ENCODE data around the gene CYP39A1. TPM values are rescaled to one million over a fixed set of nuclear protein-coding genes. Genes with fewer than 3 reads are reported as not detected.

Gene CYP39A1
- total RNA-seq, 6 donors from 2014 or later = 2.6 to 10.3 (median 5.0) TPM

DNA sequence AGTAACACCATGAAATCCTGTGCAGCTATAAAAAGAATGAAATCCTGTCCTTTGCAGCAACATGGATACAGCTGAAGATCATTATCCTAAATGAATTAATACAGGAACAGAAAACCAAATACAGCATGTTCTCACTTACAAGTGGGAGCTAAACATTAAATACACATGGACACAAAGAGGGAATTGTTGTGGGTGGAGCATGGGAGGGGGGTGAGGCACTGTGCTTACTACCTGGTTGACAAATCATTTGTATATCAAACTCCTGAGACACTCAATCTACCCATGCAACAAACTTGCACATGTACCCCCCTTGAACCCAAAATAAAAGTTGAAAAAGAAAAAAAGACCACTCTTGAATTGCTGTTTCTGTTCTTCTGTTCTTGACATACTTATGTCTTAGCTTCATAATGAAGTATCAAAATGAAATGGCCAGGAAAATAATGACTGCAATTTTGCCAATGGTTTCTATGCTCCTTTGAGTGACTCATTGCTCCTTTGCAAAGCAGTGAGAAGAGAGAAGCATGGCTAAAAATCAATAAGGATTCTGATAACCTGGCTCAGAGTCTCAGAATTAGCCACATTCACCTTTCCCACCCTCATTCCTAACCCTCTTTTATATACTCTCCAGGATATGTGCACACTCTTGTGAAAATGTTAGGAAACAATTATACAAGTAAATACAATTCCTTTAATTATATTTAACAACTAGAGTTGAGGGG, 71.0 kb downstream of the CYP39A1 start:
- H3K4me1 ChIP-seq = no peaks in the 10 kb centered on the region
- H3K27ac ChIP-seq = no peak overlapping the region
- DNase-seq (no peak), ATAC-seq (ENCODE audit: low FRiP score in 2 of 2) (no peak)
- no peak overlapping the region for H3K4me3 ChIP-seq
- H3K9me3 ChIP-seq = no peaks in the 10 kb centered on the region
- no peak for TF ChIP-seq POLR2A (IDR thresholded peaks at IDR 0.05)
- TF ChIP-seq, protein P1, sequence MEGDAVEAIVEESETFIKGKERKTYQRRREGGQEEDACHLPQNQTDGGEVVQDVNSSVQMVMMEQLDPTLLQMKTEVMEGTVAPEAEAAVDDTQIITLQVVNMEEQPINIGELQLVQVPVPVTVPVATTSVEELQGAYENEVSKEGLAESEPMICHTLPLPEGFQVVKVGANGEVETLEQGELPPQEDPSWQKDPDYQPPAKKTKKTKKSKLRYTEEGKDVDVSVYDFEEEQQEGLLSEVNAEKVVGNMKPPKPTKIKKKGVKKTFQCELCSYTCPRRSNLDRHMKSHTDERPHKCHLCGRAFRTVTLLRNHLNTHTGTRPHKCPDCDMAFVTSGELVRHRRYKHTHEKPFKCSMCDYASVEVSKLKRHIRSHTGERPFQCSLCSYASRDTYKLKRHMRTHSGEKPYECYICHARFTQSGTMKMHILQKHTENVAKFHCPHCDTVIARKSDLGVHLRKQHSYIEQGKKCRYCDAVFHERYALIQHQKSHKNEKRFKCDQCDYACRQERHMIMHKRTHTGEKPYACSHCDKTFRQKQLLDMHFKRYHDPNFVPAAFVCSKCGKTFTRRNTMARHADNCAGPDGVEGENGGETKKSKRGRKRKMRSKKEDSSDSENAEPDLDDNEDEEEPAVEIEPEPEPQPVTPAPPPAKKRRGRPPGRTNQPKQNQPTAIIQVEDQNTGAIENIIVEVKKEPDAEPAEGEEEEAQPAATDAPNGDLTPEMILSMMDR (IDR thresholded peaks at IDR 0.05) = no peak
- no peaks in the 10 kb centered on the region for H3K36me3 ChIP-seq
- no peaks in the 10 kb centered on the region for H3K27me3 ChIP-seq

DNA sequence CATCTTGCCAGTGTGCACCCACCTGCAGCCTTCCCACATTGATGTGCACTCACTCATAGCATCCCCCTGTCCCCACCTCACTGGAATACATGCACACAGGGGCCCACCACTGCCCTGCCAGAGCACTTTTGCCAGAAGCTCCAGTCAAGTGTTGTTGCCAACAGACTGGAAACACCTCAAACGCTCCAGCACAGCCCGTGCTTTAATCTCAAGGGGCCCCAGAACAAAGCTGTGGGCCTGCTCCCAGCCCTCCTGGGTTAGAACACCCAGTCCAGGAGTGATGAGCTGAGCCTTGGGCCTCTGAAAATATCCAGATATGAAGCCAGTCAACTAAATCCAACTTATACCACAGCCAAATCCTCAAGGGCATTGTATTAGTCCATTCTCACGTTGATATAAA, 77.1 kb downstream of the CYP39A1 start:
- no peaks in the 10 kb centered on the region for H3K27me3 ChIP-seq
- no peak overlapping the region for H3K4me3 ChIP-seq
- TF ChIP-seq, protein P1 (IDR thresholded peaks at IDR 0.05) = no peak
- TF ChIP-seq POLR2A (IDR thresholded peaks at IDR 0.05) (no peak), EP300 (IDR thresholded peaks at IDR 0.05) (no peak), POLR2AphosphoS5 (IDR thresholded peaks at IDR 0.05) (no peak)
- no peaks in the 10 kb centered on the region for H3K36me3 ChIP-seq
- DNase-seq = no peak
- H3K9me3 ChIP-seq = no peaks in the 10 kb centered on the region
- H3K27ac ChIP-seq = no peak overlapping the region
- ATAC-seq (ENCODE audit: low FRiP score in 2 of 2) = no peak
- H3K4me1 ChIP-seq = no peaks in the 10 kb centered on the region
- 75 to 87% methylated on average over 3 of the region's 3 CpGs for WGBS, 2 donors

DNA sequence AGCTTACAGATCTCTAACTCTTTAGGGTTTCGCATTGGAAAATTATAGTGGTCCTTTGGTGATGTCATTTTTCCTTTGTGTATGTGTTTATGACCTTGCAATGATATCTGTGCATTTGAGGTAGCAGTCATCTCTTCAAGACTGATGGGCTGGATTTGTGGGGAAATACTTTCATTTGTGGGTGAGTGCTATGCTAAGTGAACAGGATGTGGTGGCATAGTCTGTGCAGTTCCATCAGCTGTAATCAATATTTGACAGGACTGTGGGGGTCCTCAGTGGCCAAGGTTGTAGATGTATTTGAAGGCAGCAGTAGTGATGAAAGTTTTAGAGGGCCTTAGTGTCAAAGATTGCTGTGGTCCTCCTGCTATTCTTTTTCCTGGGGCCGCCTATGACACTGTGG, 79.5 kb downstream of the CYP39A1 start:
- no peak for DNase-seq
- 45 to 86% methylated on average over 1 to 2 of the region's 2 CpGs for WGBS, 2 donors

DNA sequence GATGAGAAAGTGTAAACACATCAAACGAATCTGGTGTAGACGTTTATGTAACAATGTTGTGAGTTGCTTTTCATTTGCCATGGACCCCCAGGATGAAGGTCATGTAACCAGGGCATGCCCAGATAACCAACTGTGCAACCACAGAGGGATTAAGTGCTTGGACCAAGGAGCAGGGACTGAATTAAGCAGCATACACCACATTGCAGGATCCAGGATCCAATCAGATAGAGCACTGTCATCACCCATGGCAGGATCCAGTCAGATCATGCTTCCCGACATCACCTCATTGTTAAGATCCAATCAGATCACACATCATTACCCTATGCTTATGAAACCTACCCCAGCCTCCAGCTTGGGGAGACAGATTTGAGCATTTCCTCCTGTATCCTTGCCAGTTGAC, 87.1 kb downstream of the CYP39A1 start:
- Histone ChIP-seq H3K9me3 (no peaks in the 10 kb centered on the region), H3K27me3 (no peaks in the 10 kb centered on the region), H3K36me3 (no peaks in the 10 kb centered on the region), H3K4me3 (no peak overlapping the region), H3K4me1 (no peaks in the 10 kb centered on the region), H3K27ac (no peak overlapping the region)
- no peak for TF ChIP-seq POLR2A (IDR thresholded peaks at IDR 0.05)
- TF ChIP-seq POLR2AphosphoS5 (IDR thresholded peaks at IDR 0.05) = no peak
- TF ChIP-seq, protein P1 (IDR thresholded peaks at IDR 0.05) = no peak
- TF ChIP-seq EP300 (IDR thresholded peaks at IDR 0.05) = no peak
- 80 to 84% methylated on average over 3 of the region's 3 CpGs for WGBS, 2 donors
- DNase-seq (no peak), ATAC-seq (ENCODE audit: low FRiP score in 2 of 2) (no peak)

More for the DNA sequence above, 79.5 kb downstream of the CYP39A1 start:
- no peaks in the 10 kb centered on the region for H3K9me3 ChIP-seq
- ATAC-seq (ENCODE audit: low FRiP score in 2 of 2) = no peak
- H3K4me3 ChIP-seq = no peak overlapping the region
- no peaks in the 10 kb centered on the region for H3K4me1 ChIP-seq
- no peaks in the 10 kb centered on the region for H3K36me3 ChIP-seq
- TF ChIP-seq EP300 (IDR thresholded peaks at IDR 0.05) (no peak), POLR2AphosphoS5 (IDR thresholded peaks at IDR 0.05) (no peak), POLR2A (IDR thresholded peaks at IDR 0.05) (no peak)
- TF ChIP-seq, protein P1 (IDR thresholded peaks at IDR 0.05) = no peak
- no peaks in the 10 kb centered on the region for H3K27me3 ChIP-seq
- H3K27ac ChIP-seq = no peak overlapping the region

DNA sequence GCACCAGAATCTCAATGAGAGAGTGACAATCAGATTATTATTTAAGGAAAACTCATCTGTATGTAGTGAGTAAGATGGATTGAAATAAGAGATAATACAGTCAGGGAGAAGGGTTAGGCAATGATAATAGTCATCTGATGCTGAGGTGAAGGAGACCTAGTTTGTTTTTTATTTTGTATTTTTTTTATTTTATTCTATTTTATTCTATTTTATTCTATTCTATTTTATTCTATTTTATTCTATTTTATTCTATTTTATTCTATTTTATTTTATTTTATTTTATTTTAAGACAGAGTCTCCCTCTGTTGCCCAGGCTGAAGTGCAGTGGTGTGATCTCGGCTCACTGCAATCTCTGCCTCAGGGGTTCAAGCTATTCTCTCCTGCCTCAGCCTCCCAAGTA, 88.7 kb downstream of the CYP39A1 start:
- DNase-seq = no peak
- H3K27me3 ChIP-seq = no peaks in the 10 kb centered on the region
- no peaks in the 10 kb centered on the region for H3K36me3 ChIP-seq
- H3K4me3 ChIP-seq = no peak overlapping the region
- no peaks in the 10 kb centered on the region for H3K4me1 ChIP-seq
- 100% methylated on average over 1 of the region's 1 CpG for WGBS, 2 donors
- no peaks in the 10 kb centered on the region for H3K9me3 ChIP-seq
- no peak for ATAC-seq (ENCODE audit: low FRiP score in 2 of 2)
- TF ChIP-seq, protein P1 (IDR thresholded peaks at IDR 0.05) = no peak
- TF ChIP-seq POLR2AphosphoS5 (IDR thresholded peaks at IDR 0.05) (no peak), EP300 (IDR thresholded peaks at IDR 0.05) (no peak), POLR2A (IDR thresholded peaks at IDR 0.05) (no peak)
- no peak overlapping the region for H3K27ac ChIP-seq
